Activated naive CD4-positive, alpha-beta T cell treated with anti-CD3 and anti-CD28 coated beads, Interleukin-2, amount 50 U/mL, for 16 hours (primary cell): ENCODE results near the gene ADRA2B.
A peak's percentile ranks its signal among the peaks of the same experiment; 100 is the strongest.

Experiments
- DNase-seq: peaks from one replicate; pipeline ENCODE4 v3.0.0-alpha.2; 2020

Gene ADRA2B

GRCh38 chr2:96136129-96136720, 19.9 kb upstream of the ADRA2B start:
- DNase-seq, result no peak

DNA sequence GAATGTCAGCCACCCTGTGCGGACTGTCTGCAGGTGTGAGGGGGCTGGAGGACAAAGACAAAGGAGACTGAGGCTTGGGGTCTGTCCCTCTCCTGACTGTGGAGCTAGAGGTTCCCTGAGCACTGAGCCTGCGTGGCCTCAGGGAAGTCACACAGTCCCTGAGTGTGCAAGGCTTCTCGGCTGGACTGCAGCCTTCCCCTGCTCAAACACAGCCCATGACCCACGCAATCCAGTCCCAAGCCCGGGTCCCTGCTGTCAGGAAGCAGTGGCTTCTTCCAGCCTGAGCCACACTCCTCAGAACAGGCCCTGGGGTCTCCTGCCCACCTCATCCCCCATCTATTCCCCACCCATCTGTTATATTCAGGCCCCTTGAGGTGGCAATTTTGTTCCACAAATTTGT, 19.2 kb upstream of the ADRA2B start:
- DNase-seq, result no peak

- DNase-seq, result no peak
These were observed 18.8 kb upstream of the ADRA2B start for GRCh38 chr2:96135171-96135570.

DNA sequence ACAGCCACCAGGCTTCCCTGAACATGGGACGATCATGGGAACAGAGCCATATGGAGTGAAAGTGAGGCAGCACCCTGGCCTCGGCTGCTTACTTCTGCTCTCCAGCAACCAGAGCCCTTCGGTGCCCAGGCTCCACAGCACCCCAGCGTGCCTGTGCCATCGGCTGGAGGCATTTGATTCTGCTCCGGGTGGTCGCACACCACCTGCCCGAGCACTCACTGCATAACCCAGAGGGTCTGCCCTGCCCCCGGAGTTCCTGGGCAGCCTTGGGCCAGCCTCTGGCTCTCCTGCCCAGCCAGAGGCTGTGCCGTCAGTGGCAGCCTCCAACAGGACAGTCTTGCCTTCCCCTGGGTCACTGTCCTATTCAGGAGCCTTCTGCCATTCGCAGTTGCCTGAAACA, 18.1 kb upstream of the ADRA2B start:
- no peak for DNase-seq

DNA sequence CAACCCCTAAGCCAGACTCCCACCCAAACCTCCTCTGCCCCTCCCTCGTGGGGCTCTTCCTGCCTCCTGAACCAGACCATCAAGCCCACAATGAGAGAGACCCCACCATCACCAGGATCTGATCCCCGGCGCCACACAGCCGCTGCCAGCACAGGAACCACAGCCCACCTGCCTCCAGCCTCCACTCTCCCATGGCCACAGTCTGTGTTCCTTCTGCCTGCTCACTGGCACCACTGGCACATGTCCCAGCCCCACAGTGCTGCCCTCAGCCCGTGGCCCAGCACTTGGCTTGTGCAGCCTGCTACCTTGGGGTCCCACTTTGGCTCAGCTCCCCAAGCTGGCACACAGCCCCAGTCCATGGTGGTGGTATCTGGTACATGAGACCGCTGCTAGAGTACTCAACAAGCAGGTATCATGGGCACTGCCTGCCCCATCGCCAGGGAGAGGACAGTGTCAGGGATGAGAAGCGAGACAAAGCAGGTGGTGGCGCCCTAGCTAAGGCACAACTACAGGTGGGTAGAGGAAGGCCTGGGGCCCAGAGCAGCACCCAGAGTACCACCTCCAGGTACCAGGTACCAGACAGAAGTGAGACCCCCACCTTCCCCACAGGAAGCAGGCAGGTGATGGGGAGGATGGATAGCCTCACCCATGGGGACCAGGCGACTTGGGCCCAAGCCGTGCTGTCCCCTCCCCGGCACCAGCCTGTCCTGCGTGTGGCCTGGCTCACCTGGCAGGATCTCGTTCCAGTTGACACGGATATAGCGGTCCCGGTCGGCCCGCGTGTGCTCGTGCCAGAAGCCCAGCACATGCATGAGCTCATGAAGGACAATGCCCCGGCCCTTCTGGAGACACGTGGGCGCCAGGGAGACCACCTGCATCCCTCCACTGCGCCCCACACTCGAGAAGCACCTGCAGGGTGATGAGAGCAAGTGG, 15.7 kb upstream of the ADRA2B start:
- no peak for DNase-seq

DNA sequence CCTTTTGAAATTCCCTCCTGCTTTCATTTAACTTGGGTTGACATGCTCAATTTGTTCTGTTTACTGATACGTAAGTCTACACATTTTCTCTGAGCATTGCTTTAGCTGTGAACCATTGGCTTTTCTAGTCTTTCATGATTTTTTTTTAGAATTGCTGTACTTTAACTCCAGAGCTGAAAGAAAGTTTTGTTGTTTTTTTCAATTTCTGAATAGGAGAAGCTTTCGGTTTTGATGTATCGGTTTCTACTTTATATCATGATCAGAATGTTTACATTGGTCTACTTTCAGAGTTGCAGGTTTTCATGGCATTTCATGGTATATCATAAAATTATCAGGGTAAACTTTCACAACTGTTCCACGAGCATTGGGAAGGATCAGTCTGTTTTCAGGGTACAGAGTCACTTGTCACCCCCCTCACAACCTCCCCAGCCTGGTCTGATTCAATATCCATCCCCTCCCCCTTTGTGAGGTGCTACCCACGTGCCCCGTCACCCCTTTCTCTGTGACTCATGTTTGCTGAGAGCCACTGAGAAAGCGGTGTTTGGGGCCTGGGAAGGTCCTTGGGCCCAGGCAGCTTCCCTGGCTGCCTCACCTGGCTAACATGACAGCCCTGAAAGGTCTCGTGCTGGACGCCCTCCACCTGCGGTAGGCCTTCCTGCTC, 14.9 kb upstream of the ADRA2B start:
- DNase-seq, result no peak

GRCh38 chr2:96130483-96130882, 14.1 kb upstream of the ADRA2B start:
- no peak for DNase-seq

DNA sequence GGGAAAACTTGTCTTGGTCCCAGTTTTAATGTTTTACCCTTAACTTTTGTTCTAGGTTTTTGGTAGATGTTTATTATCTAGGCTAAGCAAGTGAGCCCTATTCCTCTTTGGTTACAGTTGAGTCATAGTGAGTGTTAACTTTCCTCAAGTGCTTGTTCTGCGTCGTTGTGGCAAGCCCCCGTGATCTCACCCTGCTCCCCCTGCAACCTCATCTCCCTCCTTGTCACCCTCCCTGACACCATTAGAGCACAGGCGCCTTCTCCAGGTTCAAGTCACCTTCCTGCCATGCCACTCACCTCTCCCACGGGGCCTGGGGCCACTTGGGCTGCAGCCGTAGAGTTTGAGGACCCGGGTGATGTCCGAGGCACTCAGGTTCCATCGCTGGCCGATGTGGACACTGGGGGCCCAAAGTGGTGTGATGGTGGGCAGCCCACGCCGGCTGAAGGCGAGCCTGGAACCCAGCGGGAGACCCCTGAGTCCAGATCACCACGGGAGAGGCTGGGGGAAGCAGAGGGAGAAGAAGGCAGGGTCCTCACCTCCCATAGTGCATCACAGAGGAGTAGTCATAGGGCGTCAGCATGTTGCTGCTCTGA, 13.3 kb upstream of the ADRA2B start:
- no peak for DNase-seq

DNA sequence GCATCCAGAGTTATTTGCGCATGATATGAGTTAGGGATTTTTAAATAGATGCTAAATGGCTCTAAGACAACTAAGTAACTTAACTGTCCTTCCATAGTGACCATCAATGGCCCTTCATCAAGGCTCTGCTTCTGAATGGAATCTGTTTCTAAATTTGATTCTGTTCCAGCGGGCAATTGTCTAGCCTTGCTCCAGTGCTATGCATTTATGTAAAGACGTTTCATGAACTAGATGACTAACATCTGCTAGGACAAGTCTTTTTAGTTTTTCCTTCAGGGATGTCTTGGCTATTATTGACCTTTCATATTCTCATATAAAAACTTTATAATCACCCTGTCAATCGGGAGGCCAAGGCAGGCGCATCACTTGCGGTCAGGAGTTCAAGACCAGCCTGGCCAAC, 12.1 kb upstream of the ADRA2B start:
- DNase-seq, result no peak

- no peak for DNase-seq
These were observed 8.3 kb upstream of the ADRA2B start for GRCh38 chr2:96124406-96125265.

GRCh38 chr2:96123936-96124335, 7.6 kb upstream of the ADRA2B start:
- no peak for DNase-seq

- no peak for DNase-seq
These were observed 6.9 kb upstream of the ADRA2B start for GRCh38 chr2:96123290-96123689.

- DNase-seq, result no peak
These were observed 6.0 kb upstream of the ADRA2B start for GRCh38 chr2:96122391-96122790.

DNA sequence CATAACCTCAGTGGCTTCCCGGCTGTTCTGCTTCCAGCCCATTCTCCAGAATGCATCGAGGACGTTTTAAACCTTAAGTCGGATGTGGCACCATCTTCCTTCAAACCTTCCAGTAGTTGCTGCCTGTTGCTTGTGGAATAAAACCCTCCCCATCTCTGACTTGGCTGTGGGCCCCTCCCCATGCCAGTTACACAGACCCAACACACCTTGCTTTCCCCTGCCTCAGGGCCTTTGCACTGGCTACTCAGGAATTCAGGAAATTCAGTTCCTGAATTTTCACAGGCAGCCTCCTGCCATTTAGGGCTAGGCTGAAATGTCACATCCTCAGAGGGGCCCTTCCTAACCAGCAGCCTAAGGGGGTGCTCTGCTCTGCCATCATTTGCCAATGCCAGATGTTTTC, 5.0 kb upstream of the ADRA2B start:
- no peak for DNase-seq

DNA sequence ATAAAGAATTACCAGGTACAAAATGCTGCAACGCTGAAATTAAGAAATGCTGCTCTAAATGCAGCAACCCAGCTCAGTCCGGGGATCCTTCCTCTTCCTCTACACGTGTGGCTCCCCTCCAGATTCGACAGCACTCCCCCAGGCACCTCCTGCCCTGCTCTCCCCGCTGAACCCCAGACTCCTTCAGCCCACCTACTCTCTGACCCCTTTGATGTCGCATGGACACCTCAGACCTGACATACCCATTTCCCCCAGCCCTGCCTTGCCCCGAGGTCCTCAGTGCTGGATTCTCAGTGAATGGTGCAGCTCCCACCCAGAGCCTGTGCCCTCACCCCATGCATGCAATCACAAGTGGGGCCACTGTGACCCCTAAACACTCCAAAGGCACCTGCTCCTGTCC, 4.6 kb upstream of the ADRA2B start:
- no peak for DNase-seq

DNA sequence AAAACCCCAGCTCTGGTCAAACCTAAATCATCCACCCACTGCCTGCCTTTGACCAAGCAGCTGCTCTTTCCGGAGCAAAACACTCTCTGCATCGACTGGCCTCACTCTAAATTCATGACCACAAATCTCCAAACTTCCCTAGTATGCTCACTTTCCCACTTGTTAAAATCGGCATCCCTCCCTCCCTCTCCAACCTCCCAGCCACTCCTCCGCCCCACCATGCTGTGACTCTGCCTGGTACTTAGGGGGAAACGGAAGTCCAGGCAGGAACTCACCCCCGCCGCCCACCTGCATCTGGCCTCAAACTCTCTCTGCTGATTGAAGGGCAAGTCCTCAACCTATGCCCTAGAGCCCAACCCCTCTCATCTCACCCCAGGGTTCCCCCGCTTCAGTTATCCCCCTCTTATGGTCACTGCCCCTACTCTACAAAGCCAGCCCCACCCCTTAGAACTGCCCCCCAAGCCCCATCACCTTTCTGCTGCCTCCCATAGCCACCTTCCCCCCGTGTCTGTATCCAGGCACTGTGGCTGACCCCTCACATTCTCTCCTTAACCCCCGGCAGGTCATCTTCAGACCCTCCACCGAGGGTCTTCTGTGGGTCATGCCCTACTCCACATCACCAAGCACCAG, 3.8 kb upstream of the ADRA2B start:
- no peak for DNase-seq

DNA sequence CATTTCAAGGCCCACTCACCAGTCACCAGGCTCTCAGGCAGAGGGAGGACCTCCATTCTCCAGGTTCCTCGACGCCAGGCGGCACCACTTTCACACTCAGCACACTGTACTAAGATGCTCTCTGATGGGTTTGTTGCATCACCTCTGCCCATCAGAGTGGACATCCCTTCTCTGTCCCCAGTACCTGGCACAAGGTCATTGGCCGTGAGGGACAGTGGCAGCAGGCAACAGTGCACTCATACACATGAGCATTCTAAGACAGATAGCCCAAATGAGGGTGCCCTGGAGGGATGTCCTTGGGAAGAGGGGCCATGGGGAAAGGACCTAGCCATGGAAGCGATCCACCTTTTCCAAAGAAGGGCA, 3.0 kb upstream of the ADRA2B start:
- DNase-seq, result no peak

DNA sequence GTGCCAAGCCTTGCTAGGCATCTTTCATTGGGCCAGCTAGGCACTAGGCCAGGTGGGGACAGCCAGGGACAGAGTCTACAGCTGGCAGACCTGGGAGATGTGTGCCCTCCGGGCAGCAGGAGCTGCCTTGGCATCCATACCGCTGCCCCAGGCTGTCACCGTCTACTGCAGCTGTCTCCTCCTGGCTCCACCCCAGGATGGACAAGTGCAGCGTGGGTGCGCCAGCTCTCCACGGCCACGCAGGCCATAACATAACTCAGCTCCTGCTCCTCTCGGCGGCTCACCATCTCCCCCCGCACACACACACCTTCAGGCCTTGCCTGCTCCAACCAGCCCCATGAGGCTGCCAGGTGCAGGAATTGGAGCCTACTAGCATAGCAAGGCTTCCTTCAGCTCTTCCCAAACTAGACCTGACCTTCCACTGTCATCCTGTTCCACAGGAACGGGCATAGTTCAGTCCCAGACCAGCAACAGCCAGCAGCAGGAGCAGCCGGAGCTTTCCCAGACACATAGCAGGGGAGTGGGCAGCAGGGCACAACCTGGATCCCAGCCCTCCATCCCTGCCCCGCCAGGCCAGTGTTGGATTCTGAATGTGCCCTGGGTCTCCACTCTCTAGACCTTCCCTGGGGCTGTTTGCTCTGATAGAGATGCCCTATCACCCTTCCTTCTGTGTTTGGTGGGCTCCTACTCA, 2.5 kb upstream of the ADRA2B start:
- no peak for DNase-seq

DNA sequence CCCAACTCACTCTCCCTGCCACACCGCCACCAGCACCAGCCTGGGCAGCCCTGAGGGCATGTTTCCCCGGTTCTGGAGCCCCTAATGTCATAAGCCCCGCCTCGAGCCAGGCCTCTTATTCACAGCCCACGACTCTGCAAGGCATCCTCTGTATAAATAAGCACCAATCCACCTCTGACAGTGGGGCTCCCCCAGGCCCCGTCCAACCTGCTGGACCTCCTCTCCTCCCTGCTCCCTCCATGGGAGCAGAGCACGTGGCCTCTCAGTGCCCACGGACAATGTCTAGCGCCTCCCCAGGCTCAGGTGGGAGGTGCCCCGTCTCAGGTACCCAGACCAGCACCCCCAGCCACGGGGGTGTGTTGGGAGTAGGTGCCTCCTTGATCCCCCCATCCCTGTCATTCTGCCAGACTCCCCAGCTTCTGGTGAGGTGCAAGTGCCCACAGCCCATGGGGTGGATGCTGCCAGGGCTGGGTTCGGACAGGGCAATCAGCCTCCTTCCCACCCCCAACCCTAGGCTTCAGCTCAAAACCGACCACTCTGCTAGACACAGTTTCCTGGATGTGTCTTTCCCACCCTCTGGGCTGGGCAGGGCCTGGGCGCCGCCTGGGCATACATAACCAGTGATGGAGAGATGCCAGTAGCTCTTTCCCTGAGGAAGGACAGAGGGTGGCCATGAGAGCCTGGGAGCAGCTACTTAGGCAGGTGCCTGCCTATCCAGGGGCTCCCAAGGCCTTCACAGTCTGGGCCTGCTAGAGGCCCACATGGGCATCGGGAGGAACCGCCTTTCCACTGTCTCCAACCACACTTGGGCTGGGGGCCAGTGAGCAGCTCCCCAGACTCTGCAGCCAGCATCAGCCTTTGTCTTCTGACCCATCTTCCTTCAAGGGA, 1.6 kb upstream of the ADRA2B start:
- no peak for DNase-seq

DNA sequence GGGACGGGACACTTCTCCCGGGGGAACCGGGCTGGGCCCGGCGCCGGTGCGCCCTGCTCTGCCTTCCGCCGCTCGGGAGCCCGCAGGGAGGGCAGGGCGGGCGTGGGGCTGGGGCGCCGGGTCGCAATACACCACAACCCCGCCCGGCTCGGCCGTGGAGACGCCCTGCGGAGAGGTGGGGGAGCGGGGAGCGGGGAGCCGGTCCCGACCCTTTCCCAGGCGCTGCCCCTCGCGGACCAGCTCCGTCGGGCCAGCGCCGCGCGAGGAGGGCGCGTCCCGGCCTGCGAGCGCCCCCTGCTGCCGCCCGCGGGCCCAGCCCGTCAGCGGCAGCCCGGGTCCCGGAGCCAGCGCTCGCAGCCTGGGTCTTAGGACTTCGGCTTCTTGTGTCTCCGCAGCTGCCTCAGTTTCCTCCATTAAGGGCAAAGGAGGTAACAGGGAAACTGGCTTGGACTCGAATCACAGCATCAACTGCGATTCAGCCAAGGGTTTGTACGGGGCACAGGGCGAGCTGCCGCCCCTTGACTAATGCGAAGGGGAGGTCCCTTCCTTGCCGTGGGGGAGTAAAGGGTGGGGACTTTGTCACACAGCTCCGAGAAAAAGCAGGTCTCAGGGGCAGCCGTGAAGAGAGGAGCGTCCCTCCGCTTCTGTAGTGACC, 635 bp upstream of the ADRA2B start:
- peak; percentile 69 for DNase-seq
